ENCODE measurements around the gene CYP4V2.

GRCh38 chr4:186236126-186236525 lies 44.8 kb downstream of the CYP4V2 start:
- TF ChIP-seq EZH2 (IDR thresholded peaks at IDR 0.05; ENCODE audit: borderline replicate concordance) (no peak), CTCF (IDR thresholded peaks at IDR 0.05; ENCODE audit: poor library complexity) (no peak)

Measured in hepatocyte (in vitro differentiated cells).